Activated CD4-positive, CD25-positive, alpha-beta regulatory T cell treated with anti-CD3 and anti-CD28 coated beads, Interleukin-2, amount 50 U/mL, for 72 hours (primary cell): ENCODE measurements around the gene MT4.
"Not testable (repeated sequence)": the region's sequence is repeated elsewhere in the genome, so short reads cannot be mapped to it uniquely, and the experiment has no call there.

Source experiments
- DNase-seq: peaks from one replicate; pipeline ENCODE4 v3.0.0; 2021

MT4 gene

DNA sequence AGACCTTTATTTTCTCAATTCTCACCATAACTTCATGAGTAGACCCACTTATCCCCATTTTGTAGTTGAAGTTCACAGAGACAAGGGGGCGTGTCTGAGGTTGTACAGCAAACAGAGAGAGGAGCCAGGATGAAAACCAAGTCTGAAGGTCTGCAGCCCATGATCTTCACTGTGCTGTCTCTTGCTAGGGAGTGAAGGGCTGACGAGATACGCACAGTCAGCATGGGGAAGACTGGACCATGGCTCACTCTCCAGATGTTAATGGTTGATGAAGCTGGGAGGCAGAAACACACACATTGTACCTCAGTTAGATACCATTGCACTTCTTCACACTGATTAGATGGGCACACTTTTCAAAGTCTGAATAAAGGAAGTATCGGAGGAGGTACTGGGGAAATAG is 5.8 kb upstream of the MT4 start:
- no peak for DNase-seq

DNA sequence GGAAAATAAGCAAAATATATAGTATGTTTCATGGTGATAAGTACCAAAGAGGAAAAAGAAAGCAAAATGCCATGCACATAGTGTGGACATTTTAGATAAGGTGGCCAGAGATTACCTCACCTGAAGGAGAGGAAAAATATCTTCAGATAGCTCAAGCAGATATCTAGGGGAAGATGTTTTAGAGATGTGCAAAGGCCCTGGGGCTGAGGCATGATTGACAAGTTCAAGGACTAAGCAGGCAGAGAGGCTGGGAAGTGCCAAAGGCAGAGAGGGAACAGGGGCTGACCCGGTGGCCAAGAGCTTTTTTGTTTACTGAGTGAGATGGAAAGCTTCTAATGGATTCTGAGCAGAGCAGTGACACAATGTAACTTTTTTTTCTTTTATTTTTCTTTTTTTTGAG is 4.4 kb upstream of the MT4 start:
- DNase-seq: no peak

DNA sequence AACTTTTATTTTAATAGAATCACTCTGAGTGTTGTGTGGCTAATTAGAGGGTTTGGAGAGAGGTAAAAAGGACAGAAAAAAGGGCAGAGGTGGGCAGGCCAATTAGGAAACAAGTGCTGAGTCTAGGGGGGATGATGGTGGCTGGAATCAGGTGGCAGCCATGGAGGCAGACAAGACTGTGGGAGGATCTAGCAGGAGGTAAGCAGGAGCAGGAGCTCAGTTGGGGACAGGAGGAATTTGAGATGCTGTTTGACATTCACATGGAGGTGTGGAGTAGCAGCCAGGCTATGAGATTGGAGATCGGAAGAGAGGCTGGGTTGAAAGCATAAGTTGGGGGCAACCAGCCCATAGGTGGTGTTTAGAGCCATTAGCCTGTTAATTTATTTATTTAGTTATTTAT is 3.7 kb upstream of the MT4 start:
- DNase-seq: no peak

DNA sequence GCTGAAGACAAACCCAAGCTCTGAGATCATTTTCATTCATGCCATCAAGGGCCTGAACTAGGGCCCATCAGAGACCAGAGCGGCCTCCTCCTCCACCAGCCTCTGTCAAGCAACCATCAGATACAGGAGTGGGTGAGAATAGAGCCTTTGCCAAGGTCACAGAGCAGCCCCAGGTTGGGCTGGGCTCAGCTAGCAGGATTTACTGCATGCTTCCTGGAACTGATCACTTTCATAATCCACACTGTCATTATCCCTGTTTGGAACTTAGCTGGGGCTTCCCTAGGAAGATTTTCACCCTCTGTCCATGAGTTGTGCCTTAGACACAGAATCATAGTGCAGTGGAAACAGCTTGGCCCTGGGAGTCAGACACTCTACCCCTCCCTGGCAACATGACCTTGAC is 5.1 kb downstream of the MT4 start:
- DNase-seq: no peak

DNA sequence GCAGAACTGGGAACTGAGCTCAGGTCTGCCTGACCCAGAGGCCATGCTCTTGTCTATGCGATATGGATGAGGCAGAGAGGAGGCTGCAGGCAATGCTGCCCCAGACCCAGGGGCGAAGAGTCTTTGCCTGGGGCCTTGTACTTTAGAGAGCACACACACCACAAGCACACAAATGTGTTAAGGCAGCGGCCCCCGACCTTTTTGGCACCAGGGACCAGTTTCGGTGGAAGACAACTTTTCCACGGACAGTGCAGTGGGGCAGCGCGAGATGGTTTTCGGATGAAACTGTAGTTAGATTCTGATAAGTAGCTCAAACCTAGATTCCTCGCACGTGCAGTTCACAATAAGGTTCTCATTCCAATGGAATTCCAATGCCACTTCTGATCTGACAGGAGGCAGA is 6.7 kb downstream of the MT4 start:
- DNase-seq: no peak

DNA sequence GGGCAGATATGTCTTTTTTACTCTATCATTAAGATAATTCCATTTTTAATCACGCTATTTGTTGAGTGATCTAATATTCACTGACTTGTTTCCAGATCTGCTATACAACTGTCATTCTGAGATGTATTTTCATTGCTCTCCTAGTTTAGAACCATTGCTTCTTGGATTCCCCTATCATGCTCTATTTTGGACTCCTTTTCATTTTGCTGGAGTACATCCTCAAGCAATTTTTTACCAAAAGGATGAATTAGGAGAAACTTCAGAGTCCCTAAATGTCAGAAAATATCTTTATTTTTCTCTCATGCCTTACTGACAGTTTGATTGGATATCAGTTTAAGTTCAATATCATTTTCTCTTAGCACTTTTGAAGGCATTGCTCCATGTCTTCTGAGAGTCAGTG is 9.8 kb downstream of the MT4 start:
- no peak for DNase-seq

GRCh38 chr16:56576585-56577299 is 11.9 kb downstream of the MT4 start:
- peak; percentile 92 for DNase-seq

- no peak for DNase-seq
Observed at GRCh38 chr16:56577300-56577625, 12.4 kb downstream of the MT4 start.

DNA sequence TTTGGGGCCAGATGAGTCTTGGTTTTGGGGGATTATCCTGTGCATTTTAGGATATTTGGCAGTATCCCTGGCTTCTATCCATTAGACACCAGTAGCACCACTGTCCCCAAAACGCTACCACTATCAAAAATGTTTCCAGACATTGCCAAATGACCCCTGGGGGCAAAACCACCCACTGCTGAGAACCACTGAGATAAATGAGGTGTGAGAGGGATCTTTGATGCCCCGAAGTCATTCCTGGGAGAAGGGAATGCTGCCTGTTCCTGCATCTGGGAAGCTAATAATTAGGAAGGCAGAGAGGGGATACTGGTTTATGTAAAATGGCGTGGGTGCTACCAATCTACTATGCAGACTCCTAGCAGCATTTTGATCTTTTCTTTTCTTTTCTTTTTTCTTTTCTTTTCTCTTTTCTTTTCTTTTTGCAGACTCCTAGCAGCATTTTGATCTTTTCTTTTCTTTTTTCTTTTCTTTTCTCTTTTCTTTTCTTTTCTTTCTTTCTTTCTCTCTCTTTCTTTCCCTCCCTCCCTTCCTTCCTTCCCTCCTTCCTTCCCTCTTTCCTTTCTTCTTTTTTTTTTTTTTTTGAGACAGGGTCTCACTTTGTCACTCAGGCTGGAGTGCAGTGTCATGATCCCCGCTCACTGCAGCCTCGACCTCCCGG is 15.6 kb downstream of the MT4 start:
- no peak for DNase-seq

GRCh38 chr16:56582911-56583310 is 18.0 kb downstream of the MT4 start:
- DNase-seq: not testable (repeated sequence)

DNA sequence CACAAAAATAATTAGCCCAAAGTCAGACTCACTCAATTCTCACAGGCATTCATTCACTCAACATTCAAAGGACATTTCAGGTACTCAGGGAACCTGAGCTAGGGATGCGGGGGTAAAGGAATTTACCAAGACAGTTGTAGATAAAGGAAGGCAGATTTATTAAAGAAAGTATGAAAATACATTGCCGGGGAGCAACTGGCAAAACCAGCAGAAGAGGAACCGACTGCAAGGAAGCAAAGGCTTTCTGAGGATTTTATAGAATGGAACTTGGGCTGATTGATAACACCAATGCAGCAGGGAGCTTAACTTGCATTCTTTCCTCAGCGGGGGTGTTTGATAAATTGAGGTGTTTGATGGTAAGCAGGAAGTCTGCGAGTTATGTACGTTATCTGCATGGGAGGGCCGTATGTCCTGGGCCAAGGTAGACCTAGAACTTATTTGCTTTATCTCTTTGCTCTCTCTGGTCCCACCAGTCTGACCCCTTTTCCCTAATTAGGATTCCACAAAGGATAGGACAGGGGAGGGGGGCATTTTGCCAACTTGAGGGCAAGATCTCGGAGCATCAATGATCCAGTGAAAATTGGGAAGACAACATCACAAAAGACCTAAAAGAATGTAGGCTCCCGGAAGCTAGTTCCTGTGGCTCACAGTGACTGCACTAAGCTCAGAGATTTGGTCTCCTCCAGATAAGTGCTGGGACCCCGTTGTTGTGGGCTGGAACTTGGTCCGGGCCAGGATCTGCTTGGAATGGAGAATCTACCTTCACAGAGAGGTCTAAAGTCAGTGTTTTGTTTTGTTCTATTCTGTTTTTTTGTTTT is 18.7 kb downstream of the MT4 start:
- no peak for DNase-seq

- no peak for DNase-seq
Observed at GRCh38 chr16:56584276-56584675, 19.4 kb downstream of the MT4 start.

- DNase-seq: no peak
Observed at GRCh38 chr16:56588781-56589140, 23.9 kb downstream of the MT4 start.

GRCh38 chr16:56589141-56590039 is 24.5 kb downstream of the MT4 start, which contains the start of gene MT3:
Gene MT3 (plus strand): TSS chr16:56589528. CDS start chr16:56589591, 63 bp downstream.
- no peak for DNase-seq

DNA sequence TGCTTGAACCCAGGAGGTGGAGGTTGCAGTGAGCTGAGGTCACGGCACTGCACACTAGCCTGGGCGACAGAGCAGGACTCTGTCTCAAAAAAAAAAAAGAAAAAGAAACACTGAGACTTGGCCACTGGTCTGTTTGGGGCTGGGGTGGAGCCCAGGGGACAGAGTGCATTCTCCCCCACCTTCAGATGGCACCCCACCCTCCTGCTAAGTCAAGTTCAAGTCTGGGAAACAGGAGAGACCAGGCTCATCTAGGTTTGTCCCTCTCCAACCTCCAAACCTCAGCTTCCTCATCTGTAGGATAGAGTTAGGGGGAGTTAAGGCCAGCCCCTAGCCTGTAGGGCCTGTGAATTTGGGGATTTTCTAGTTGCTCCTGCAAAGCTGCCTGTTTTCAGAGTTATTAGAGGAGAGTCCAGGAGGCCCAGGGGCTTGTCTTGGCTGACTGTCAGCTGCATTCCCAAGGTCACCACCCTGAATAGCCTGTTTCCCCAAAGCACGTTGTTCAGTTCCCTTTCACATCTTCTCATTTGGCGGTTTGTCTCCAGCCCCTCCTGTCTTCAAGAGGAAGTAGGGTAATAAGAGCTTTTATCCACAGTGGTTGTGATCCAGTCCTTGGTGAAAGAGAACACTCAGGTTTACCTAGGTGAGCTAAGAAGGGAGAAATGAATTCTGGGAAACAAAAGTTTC is 26.6 kb downstream of the MT4 start:
- DNase-seq: no peak

GRCh38 chr16:56593573-56594291 is 28.9 kb downstream of the MT4 start:
- DNase-seq: no peak

GRCh38 chr16:56594292-56594619 is 29.4 kb downstream of the MT4 start:
- no peak for DNase-seq

DNA sequence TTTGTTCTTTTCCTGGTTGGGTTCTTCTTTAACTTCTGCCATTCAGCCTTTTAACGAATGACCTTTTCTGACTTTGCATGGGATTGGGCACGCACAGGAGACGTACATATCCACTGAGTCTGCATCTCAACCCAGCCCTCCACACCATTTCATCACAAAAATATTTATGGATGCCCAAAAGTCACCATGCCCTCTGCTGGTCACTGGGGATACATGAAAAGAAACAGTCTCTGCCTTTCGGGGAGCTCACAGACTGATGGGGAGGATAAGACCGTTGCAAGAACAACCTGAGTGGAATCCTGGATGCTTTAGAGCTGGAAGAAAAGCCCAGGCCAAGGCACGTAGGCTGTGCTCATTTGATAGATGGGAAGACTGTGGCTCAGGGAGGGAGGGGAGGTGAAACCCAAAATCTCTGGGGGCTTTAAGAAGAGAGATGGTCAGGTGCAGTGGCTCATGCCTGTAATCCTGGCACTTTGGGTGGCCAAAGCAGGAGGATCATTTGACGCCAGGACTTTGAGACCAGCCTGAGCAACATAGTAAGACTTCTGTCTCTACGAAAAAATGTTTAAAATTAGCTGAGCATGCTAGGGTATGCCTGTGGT is 35.6 kb downstream of the MT4 start:
- no peak for DNase-seq

- no peak for DNase-seq
Observed at GRCh38 chr16:56601325-56601724, 36.5 kb downstream of the MT4 start.

- DNase-seq: no peak
Observed at GRCh38 chr16:56603589-56603988, 38.7 kb downstream of the MT4 start.

DNA sequence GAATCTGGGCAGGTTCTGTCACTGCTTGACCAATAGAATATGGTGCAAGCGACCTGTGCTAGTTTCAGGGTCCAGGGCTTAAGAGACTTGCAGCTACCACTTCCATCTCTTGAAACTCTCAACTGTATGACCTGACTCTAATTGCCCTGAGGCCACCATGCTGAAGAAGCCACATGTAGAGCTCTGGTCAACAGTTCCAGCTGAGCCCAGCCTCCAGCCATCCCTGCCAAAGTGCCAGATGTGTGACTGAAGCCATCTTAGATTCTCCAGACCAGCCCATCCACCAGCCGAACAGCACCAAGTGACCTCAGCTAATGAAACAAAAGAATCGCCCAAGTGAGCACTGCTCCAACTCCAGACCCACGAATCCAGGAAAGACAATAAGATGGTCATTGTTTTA is 40.1 kb downstream of the MT4 start:
- DNase-seq: no peak

- no peak for DNase-seq
Observed at GRCh38 chr16:56605475-56605874, 40.6 kb downstream of the MT4 start.
